GM12878 (cell line): ENCODE data around the gene SMTNL1. TPM values are rescaled to one million over a fixed set of nuclear protein-coding genes. Genes with fewer than 3 reads are reported as not detected.

Experiments
- ATAC-seq: fragments of 200-7000 bp; cut with Tn5 transposase; 3 replicates; pipeline ENCODE4 v1.9.1; 2020; ENCODE audit warnings: mild to moderate bottlenecking, moderate library complexity
- BruUV-seq: library from RNA; stranded (reverse); fragments of 400-500 nt; replicated peaks from 2 replicates; lab custom pipeline; 2021; lab: Mats Ljungman, UMichigan
- CTCF ChIA-PET: fragments of 300-600 bp; sonication (Branson Sonifier 250); formaldehyde crosslinking; extraction: SDS; loops from one replicate; lab custom pipeline; 2021; ENCODE audit warnings: inconsistent platforms; lab: Yijun Ruan, JAX
- POLR2A ChIA-PET: fragments of 350-600 bp; formaldehyde crosslinking; extraction: SDS; loops from one replicate; lab custom pipeline; 2021; ENCODE audit warnings: inconsistent platforms; lab: Charles Lee
- RAD21 ChIA-PET: fragments of 300-600 bp; sonication (Branson Sonifier 250); formaldehyde crosslinking; loops from one replicate; lab custom pipeline; 2023; ENCODE audit warnings: antibody characterized with exemption; ENCODE audit not compliant: unreplicated experiment; lab: Charles Lee
- SMC1A ChIA-PET: fragments of 300-600 bp; sonication (Branson Sonifier 250); formaldehyde crosslinking; loops from one replicate; lab custom pipeline; 2023; ENCODE audit not compliant: unreplicated experiment, uncharacterized antibody; lab: Charles Lee
- DNase-seq: peaks from one replicate; pipeline ENCODE4 v3.0.0-alpha.2; 2011; ENCODE audit warnings: low read depth, low spot score
- FAIRE-seq: peaks from 3 replicates; lab custom pipeline; 2011; peaks lifted over from hg19 to GRCh38; lab: Jason Lieb, UNC
- H2AFZ ChIP-seq: 2 replicates; pipeline ENCODE4 v1.6.0; 2011; ENCODE audit warnings: low read depth, low read length, control low read depth; ENCODE audit not compliant: control insufficient read depth
- H3K27ac ChIP-seq: 2 replicates; pipeline ENCODE4 v1.5.1; 2011; ENCODE audit warnings: control low read depth; ENCODE audit not compliant: control insufficient read depth, insufficient read depth
- H3K27me3 ChIP-seq, 2 experiments: replicated peaks in 1 of 2; 2 replicates each; pipeline versions ENCODE4 v1.6.0 to v1.6.1; 2011; ENCODE audit warnings: low read length in 1 of 2; ENCODE audit not compliant: control insufficient read depth in 2 of 2, insufficient read depth in 2 of 2
- H3K36me3 ChIP-seq, 2 experiments: 2 replicates each; pipeline ENCODE4 v1.5.1; 2011; ENCODE audit warnings: low read length in 1 of 2; ENCODE audit not compliant: control insufficient read depth in 2 of 2, insufficient read depth in 2 of 2
- H3K4me1 ChIP-seq: 2 replicates; pipeline ENCODE4 v1.6.1; 2011; ENCODE audit warnings: mild to moderate bottlenecking, low read length, moderate library complexity, mixed read lengths; ENCODE audit not compliant: control insufficient read depth, insufficient read depth
- H3K4me2 ChIP-seq: 2 replicates; pipeline ENCODE4 v1.6.0; 2011; ENCODE audit warnings: control low read depth; ENCODE audit not compliant: control insufficient read depth, insufficient read depth
- H3K4me3 ChIP-seq: fragments of 200-600 bp; sonication (generic); 2 replicates; pipeline ENCODE4 v1.5.1; 2016
- H3K79me2 ChIP-seq: 2 replicates; pipeline ENCODE4 v1.6.0; 2011; ENCODE audit warnings: low read length; ENCODE audit not compliant: control insufficient read depth, insufficient read depth
- H3K9ac ChIP-seq: 2 replicates; pipeline ENCODE4 v1.8.0; 2011; ENCODE audit warnings: low read length, control low read depth, mixed read lengths; ENCODE audit not compliant: control insufficient read depth, insufficient read depth
- H3K9me3 ChIP-seq: replicated peaks from 3 replicates; pipeline ENCODE4 v1.5.1; 2011; ENCODE audit warnings: mild to moderate bottlenecking, low read length; ENCODE audit not compliant: control insufficient read depth, insufficient read depth
- H4K20me1 ChIP-seq: 2 replicates; pipeline ENCODE4 v1.6.0; 2011; ENCODE audit not compliant: control insufficient read depth, insufficient read depth
- EP300 ChIP-seq, 2 experiments: fragments of 150-350 bp in 1 of 2; IDR thresholded peaks; 2 replicates each; pipeline ENCODE4 v1.6.1; 2011 to 2012; ENCODE audit warnings: low read depth in 2 of 2, low read length in 2 of 2, borderline replicate concordance in 1 of 2, improper control_type of control experiment in 1 of 2, inconsistent platforms in 1 of 2; ENCODE audit not compliant: control insufficient read depth in 1 of 2
- FOXK2 ChIP-seq: fragments of 450-650 bp; IDR thresholded peaks from 2 replicates; pipeline ENCODE4 v1.6.1; 2017; ENCODE audit warnings: mild to moderate bottlenecking, moderate library complexity
- JUND ChIP-seq: IDR thresholded peaks from 2 replicates; pipeline ENCODE4 v1.6.1; 2012; ENCODE audit warnings: low read depth, mild to moderate bottlenecking, low read length, improper control_type of control experiment, moderate library complexity
- MEF2A ChIP-seq: IDR thresholded peaks from 2 replicates; pipeline ENCODE4 v1.6.1; 2011; ENCODE audit warnings: low read depth, mild to moderate bottlenecking, low read length, moderate library complexity; ENCODE audit not compliant: insufficient read depth
- POLR2AphosphoS5 ChIP-seq: IDR thresholded peaks from 2 replicates; pipeline ENCODE4 v1.6.1; 2011; ENCODE audit warnings: mild to moderate bottlenecking, low read length, inconsistent platforms
- ZSCAN29 ChIP-seq: fragments of 450-650 bp; IDR thresholded peaks from 2 replicates; pipeline ENCODE4 v1.6.1; 2017; ENCODE audit warnings: mild to moderate bottlenecking, moderate library complexity
- WGBS: methylation state at CpG from one replicate; pipeline ENCODE4 v1.1.6; 2016; ENCODE audit warnings: low lambda C conversion rate; ENCODE audit not compliant: insufficient replicate concordance, insufficient coverage; ENCODE audit errors: missing lambda C conversion rate; 5-methylcytosine and 5-hydroxymethylcytosine counted together
- in situ Hi-C: fragments of 300-500 bp; cut with MboI; formaldehyde crosslinking; loops from 9 replicates; pipeline ENCODE4 v1.14.3; 2018; ENCODE audit warnings: mixed read lengths
- intact Hi-C: fragments of 100-400 bp; cut with micrococcal nuclease; formaldehyde crosslinking; loops from one replicate; pipeline ENCODE4 v1.14.2; 2022; ENCODE audit not compliant: unreplicated experiment
- polyA plus RNA-seq, 11 experiments: library from polyadenylated mRNA; depleted of rRNA in 4 of 11; unstranded in 6 of 11; stranded (reverse) in 5 of 11; fragments of >200 nt; fragmentation: Nextera tagmentation in 4 of 11; fragmentation: Illumina TruSeq in 1 of 11; extraction: Ambion mirVana in 4 of 11; extraction: Trizol in 1 of 11; gene quantifications; 1 replicate in 1 of 11; 2 replicates in 10 of 11; pipeline versions ENCODE4 v1.2.1 to v1.2.3, GENCODE V29; 2011 to 2016; ENCODE audit warnings: inconsistent platforms in 2 of 11, missing spikeins in 2 of 11, low read depth in 1 of 11
- total RNA-seq, 4 experiments: library from RNA; depleted of rRNA in 3 of 4; stranded (reverse); fragments of >200 nt in 3 of 4; fragmentation: Illumina TruSeq in 1 of 4; extraction: Trizol in 1 of 4; gene quantifications; 2 replicates each; pipeline versions ENCODE4 v1.2.1 to v1.2.3, GENCODE V29; 2013 to 2021
- TF ChIP-seq, protein P1 (sequence below): IDR thresholded peaks from 2 replicates; pipeline ENCODE4 v1.6.1; 2011; ENCODE audit warnings: mild to moderate bottlenecking, low read depth, low read length, moderate library complexity; ENCODE audit not compliant: insufficient replicate concordance
- TF ChIP-seq, protein P2 (sequence below): IDR thresholded peaks from 2 replicates; pipeline ENCODE4 v1.6.1; 2012; ENCODE audit warnings: low read depth, low read length, improper control_type of control experiment
- TF ChIP-seq, protein P3 (sequence below): fragments of 150-350 bp; IDR thresholded peaks from 2 replicates; pipeline ENCODE4 v1.6.1; 2016; ENCODE audit warnings: low read depth, low read length
- TF ChIP-seq, protein P4 (sequence below): fragments of 450-650 bp; IDR thresholded peaks from 2 replicates; pipeline ENCODE4 v1.6.1; 2014; ENCODE audit warnings: mild to moderate bottlenecking

SMTNL1 gene
- total and polyA plus RNA-seq, 10 of the 15 experiments (the other 5 are each of a cell fraction or from before 2014, with no cell fraction given): 0.06 to 0.17 (median 0.10) TPM; not detected in 7

DNA sequence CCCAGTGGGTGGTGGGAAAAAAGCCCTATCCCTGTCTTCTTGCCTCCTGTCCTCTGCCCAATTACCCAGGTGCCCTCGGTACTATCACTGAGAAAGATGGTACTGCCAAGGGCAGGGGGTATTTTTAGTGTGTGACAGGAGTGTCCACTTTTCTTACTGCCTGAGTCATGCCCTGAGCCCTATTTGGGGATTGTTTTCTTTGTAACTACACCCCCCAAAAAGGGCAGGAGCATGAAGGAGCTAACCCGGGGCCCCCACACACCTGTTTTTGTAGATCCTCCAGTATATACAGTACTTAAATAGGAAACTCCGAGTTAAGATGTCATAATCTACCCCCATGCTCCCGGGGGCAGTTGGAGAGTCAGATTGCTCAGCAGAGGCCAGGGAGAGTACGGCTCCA lies 3.8 kb downstream of the SMTNL1 start (continued):
- TF ChIP-seq EP300 (IDR thresholded peaks at IDR 0.05; ENCODE audit: borderline replicate concordance in 1 of 2, control insufficient read depth in 1 of 2, low read depth in 2 of 2, low read length in 2 of 2): no peak
- TF ChIP-seq POLR2AphosphoS5: no peak
- TF ChIP-seq, protein P1, sequence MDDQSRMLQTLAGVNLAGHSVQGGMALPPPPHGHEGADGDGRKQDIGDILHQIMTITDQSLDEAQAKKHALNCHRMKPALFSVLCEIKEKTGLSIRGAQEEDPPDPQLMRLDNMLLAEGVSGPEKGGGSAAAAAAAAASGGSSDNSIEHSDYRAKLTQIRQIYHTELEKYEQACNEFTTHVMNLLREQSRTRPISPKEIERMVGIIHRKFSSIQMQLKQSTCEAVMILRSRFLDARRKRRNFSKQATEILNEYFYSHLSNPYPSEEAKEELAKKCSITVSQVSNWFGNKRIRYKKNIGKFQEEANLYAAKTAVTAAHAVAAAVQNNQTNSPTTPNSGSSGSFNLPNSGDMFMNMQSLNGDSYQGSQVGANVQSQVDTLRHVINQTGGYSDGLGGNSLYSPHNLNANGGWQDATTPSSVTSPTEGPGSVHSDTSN: no peak
- TF ChIP-seq, protein P2, sequence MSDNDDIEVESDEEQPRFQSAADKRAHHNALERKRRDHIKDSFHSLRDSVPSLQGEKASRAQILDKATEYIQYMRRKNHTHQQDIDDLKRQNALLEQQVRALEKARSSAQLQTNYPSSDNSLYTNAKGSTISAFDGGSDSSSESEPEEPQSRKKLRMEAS: no peak
- TF ChIP-seq, protein P3, sequence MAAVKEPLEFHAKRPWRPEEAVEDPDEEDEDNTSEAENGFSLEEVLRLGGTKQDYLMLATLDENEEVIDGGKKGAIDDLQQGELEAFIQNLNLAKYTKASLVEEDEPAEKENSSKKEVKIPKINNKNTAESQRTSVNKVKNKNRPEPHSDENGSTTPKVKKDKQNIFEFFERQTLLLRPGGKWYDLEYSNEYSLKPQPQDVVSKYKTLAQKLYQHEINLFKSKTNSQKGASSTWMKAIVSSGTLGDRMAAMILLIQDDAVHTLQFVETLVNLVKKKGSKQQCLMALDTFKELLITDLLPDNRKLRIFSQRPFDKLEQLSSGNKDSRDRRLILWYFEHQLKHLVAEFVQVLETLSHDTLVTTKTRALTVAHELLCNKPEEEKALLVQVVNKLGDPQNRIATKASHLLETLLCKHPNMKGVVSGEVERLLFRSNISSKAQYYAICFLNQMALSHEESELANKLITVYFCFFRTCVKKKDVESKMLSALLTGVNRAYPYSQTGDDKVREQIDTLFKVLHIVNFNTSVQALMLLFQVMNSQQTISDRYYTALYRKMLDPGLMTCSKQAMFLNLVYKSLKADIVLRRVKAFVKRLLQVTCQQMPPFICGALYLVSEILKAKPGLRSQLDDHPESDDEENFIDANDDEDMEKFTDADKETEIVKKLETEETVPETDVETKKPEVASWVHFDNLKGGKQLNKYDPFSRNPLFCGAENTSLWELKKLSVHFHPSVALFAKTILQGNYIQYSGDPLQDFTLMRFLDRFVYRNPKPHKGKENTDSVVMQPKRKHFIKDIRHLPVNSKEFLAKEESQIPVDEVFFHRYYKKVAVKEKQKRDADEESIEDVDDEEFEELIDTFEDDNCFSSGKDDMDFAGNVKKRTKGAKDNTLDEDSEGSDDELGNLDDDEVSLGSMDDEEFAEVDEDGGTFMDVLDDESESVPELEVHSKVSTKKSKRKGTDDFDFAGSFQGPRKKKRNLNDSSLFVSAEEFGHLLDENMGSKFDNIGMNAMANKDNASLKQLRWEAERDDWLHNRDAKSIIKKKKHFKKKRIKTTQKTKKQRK: no peak

DNA sequence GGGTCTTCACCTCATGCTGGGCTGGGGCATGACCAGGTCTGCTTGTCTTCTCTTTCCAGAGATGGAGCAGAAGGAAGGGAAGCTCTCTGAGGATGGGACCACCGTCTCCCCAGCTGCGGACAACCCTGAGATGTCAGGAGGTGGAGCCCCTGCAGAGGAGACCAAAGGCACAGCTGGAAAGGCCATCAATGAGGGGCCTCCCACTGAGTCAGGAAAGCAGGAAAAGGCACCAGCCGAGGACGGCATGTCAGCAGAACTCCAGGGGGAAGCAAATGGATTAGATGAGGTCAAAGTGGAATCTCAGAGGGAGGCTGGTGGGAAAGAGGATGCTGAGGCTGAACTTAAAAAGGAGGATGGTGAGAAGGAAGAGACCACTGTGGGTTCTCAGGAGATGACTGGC lies 5.2 kb downstream of the SMTNL1 start:
- POLR2A ChIA-PET: no interaction called here

More for the DNA sequence above, 5.2 kb downstream of the SMTNL1 start:
- no peak overlapping the region for H2AFZ ChIP-seq
- TF ChIP-seq ZSCAN29 (no peak), JUND (no peak), FOXK2 (no peak), MEF2A (no peak)
- TF ChIP-seq, protein P4, sequence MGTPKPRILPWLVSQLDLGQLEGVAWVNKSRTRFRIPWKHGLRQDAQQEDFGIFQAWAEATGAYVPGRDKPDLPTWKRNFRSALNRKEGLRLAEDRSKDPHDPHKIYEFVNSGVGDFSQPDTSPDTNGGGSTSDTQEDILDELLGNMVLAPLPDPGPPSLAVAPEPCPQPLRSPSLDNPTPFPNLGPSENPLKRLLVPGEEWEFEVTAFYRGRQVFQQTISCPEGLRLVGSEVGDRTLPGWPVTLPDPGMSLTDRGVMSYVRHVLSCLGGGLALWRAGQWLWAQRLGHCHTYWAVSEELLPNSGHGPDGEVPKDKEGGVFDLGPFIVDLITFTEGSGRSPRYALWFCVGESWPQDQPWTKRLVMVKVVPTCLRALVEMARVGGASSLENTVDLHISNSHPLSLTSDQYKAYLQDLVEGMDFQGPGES: no peak
- TF ChIP-seq, all 136 proteins: peak for 0
- no TSS peak for BruUV-seq
- H3K4me3 ChIP-seq: no peak overlapping the region
- CTCF ChIA-PET: interaction anchor here (1.1 kb wide), 1 partner anchor 25 kb away, joined by 3 read pairs; the partner anchor contains the start of gene UBE2L6
- H3K79me2 ChIP-seq: no peaks in the 10 kb centered on the region
- SMC1A ChIA-PET: interaction anchor here (1.0 kb wide), 1 partner anchor 15 kb away, joined by 3 read pairs; no protein-coding TSS in a partner anchor
- peaks cover 9% of the 10 kb centered on the region for H3K4me1 ChIP-seq
- H3K27me3 ChIP-seq: no peaks in the 10 kb centered on the region
- in situ Hi-C loops: no loop called here
- no peak for DNase-seq
- no peak for FAIRE-seq
- RAD21 ChIA-PET: no interaction called here
- H3K4me2 ChIP-seq: no peak overlapping the region
- 95% methylated on average over 4 of the region's 4 CpGs for WGBS
- no peaks in the 10 kb centered on the region for H4K20me1 ChIP-seq
- intact Hi-C loops: no loop called here
- H3K9me3 ChIP-seq: no peaks in the 10 kb centered on the region
- peaks cover 0 to 2% of the 10 kb centered on the region in 2 experiments; a peak in 3 of 4 replicates for H3K36me3 ChIP-seq
- no peak overlapping the region for H3K27ac ChIP-seq
- H3K9ac ChIP-seq: no peak overlapping the region
- no peak for ATAC-seq
